Stimulated activated CD4-positive, alpha-beta T cell treated with anti-CD3 and anti-CD28 coated beads, TNF-alpha, amount 100 ng/mL, for 4 hours (primary cell): ENCODE data around the gene NMRK2.
"Not testable (repeated sequence)": the region's sequence is repeated elsewhere in the genome, so short reads cannot be mapped to it uniquely, and the experiment has no call there.

Experiments
- DNase-seq, 3 experiments: peaks; one replicate each; pipeline ENCODE4 v3.0.0-alpha.2; 2020; ENCODE audit warnings: low read depth in 3 of 3

NMRK2 gene

DNA sequence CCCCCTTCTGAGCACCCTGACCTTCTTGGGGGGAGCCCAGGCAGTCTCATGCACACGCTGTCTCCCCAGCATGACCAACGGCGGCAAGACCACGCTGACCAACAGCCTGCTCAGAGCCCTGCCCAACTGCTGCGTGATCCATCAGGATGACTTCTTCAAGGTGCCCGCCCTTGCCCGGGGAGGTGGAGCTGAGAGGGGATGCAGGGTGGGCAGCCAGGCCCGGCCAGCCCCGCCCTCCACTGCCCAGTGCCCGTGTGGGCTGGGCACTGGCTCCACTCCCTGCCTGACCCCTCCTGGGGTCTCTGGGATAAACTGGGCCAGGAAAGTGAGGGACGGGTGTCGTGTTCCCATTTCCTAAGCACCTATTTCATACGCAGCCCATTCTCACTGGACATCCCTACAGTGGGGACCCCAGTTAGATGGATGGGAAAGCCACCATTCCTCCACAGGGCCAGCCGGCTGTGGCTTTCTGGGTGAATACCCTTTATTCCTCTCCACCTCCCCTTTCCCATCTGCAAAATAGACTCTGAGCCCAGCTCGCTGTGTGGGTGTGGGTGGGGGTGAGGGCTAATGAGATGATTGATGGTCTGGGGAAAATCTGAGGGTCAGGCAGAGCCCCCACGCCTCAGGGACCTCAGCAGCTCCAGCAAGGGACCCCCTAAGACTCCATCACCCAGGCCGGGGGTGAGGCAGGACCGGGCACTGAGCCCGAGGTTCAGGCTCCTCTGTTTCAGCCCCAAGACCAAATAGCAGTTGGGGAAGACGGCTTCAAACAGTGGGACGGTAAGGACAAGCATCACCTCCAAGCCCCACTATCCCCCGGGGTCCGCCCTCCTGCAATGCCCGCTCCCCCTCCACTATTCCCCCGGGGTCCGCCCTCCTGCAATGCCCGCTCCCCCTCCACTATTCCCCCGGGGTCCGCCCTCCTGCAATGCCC lies 3.9 kb downstream of the NMRK2 start:
- no peak for DNase-seq

DNA sequence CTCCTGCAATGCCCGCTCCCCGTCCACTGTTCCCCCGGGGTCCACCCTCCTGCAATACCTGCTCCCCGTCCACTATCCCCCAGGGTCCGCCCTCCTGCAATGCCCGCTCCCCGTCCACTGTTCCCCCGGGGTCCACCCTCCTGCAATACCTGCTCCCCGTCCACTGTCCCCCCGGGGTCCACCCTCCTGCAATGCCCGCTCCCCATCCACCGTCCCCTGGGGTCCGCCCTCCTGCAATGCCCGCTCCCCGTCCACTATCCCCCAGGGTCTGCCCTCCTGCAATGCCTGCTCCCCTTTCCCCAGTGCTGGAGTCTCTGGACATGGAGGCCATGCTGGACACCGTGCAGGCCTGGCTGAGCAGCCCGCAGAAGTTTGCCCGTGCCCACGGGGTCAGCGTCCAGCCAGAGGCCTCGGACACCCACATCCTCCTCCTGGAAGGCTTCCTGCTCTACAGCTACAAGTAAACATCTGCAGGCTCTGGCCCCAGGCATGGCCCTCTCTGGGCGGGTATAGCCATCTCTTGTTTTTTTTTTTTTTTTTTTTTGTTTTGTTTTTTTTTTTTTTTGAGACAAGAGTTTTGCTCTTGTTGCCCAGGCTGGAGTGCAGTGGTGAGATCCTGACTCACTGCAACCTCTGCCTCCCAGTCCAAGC lies 5.6 kb downstream of the NMRK2 start:
- DNase-seq: not testable (repeated sequence)

DNA sequence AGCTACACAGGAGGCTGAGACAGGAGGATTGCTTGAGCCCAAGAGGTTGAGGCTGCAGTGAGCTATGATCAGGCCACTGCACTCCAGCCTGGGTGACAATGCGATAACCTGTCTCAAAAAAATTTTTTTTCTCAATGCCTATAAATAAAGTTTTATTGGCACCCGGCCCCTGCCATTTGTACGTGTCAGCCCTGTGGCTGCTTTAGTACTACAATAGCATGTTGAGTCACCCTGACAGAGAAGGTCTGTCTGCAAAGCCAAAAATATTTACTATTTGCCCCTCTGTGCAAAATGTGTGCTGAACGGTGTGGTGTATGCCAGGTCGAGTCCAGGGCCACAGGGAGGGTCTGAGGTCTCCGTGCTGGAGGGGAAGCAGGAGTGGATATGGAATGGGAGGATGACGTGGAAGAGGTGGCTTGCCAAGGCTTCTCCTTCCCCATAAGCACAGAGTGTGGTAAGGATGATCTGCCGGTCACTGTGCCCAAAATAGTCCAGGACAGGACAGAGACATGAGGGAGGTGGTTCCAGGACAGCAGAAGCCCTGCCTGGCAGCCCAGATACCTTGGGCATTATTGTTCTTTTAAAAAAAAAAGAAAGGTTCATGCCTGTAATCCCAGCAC lies 10.0 kb downstream of the NMRK2 start:
- no peak for DNase-seq

DNA sequence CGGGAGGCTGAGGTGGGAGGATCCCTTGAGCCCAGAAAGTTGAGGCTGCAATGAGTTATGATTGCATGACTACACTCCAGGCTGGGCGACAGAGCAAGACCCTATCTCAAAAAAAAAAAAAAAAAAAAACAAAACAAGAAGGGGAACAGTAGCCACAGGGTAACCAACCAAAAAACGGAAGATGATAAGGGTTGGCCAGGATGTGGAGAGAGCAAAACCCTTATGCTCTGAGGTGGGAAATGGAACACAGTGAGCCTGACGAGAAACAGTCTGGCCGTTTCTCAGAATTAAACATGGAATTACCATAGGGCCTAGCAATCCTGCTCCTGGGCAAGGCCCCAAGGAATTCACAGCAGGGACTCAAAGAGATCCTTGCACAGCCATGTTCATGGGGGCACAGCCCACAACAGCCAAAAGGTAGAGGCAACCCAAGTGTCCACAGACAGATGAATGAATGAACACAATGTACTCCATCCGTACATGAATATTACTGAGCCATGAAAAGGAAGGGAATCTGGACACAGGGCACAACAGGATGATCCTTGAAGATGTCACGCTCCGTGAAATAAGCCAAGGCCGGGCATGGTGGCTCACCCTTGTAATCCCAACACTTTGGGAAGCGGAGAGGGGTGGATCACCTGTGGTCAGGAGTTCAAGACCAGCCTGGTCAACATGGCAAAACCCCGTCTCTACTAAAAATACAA lies 11.3 kb downstream of the NMRK2 start:
- no peak for DNase-seq

DNA sequence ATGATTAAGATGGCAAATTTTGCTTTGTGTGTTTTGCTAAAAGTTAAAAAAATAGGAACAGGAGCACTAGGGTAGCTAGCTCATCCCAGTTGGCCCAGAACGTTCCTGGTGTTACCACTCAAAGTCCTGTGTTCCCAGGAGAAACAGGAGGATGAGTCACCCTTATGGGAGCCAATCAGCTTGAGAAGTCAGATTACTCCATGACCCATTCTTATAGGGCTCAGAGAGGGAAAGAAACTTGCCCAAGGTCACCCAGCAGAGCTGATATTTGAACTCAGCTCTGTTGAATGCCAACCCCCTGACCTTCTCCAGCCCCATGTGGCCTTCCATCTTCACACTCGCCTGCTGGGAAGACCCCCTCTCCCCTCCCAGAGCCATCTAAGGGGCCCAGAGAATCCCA lies 13.0 kb downstream of the NMRK2 start:
- DNase-seq: no peak

DNA sequence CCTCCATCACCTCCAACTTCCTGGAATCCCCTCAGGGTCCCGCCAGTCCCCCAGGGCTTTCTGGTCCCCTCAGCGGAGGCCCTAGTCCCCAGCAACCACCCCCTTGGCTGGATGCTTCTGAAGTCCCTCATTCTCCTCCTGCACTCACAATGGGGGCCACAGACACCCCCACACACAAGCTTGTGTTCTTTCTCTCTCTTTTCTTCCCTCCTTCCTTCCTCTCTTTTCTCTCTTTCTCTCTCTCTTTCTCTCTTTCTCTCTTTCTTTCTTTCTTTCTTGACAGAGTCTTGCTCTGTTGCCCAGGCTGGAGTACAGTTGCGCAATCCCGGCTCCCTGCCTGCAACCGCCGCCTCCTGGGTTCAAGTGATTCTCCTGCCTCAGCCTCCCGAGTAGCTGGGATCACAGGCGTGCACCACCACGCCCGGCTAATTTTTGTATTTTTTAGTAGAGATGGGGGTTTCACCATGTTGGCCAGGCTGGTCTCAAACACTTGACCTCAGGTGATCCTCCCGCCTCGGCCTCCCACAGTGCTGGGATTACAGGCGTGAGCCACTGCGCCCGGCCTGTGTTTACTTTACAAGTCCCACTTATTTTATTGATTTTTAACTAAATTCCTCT lies 14.6 kb downstream of the NMRK2 start:
- DNase-seq: not testable (repeated sequence)

DNA sequence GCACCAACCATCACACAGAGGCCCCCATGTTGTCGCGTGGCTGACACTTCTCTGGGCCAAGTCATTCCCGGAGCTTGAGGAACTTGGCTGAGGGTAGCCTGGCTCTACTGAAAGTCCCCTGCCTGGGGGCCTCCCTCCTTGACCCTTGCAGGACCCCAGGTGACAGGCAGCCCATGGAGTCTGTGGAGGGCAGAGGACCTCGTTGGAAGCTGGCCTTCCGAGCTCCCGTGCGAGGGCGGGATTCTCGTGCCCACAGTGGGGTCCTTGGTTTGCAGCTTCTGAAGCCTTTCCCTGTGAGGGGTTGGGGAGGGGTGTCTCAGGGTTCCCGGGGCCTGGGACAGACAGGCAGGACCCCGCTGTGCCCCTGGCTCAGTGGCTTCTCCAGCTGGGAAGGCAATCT lies 16.4 kb downstream of the NMRK2 start:
- DNase-seq: no peak

DNA sequence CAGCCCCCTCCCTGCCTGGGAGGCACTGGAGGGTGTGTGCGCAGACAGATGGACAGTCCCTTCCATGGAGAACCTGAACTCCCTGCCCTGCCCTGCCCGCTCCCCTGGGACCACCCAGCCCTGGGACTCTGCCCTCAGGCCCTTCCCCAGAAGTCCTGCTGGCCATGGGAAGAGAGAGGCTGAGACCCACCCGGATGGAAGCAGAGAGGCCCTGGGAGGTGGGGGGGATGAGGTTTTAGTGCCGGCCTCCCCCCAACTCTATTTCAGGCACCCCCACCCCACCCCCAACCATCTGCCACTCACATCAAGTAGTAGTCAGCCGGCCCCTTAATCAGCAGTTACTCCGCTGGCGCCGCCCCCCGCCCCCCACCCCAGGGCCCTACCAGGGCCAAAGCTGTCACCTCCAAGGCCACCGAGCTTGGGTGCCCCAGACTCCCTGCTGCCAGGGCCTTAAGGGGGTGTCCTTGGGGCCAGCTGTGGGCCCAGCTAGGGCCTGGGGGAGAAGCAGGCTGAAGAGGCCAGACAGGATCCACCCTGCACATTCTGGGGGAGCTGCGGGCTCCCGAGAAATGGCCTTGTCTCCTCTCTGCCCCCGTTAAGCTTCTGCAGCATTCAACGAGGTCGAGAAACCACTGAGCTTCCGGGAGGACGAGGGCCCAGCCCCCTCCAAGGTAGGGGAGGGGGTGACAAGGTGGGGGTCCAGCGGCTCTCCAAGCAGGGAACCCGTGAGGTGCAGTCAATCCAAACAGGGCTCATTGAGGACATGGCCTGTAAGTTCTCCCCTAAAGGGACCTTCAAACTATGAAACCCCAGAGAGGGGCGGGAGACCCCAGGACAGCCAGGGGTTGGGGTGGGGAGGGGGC lies 17.4 kb downstream of the NMRK2 start:
- no peak for DNase-seq

DNA sequence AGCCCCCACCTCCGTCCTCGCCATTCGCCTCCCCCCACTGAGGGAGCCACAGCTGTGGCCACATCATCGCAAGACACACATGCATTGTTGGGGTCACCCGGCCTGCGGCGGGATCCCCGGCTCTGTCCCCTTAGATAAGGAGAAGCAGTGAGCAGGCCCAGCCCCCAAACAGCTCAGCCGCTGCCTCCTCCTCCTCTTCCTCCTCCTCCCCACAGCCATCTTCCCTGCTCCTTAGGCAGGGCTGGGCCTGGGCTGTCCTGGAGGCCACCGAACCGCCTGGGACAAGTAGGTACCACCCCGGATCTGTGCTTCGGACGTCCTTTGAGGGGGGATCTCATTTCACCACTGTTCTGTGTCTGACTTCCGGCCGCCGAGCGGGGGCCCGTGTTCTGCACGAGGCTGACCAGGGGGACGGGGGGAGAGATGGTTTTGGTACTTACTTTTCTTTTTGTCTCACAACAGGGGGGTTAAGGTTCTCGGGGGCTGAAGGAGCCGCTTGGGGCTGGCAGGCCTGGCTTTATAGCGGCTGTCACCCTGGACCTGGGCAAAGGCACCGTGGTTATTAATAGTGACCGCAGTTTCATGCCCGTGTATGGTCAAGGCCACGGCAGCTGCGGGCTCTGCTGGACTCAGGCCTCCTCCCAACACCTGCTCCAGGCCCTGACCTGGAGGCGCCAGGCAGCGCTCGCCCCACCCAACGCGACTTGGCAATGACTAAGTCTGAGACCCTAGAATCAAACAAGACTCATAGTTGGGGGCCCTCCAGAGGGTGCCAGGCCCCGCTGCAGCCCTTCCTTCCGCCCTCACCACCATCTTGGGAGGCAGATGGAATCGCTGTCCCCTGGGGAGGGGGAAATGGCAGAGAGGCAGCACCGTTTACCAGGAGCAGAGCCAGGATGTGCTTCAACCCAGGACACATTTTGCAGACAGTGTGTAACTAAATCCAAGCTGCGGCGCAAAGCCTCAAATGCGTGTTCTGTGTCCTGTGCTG lies 18.3 kb downstream of the NMRK2 start:
- no peak for DNase-seq

DNA sequence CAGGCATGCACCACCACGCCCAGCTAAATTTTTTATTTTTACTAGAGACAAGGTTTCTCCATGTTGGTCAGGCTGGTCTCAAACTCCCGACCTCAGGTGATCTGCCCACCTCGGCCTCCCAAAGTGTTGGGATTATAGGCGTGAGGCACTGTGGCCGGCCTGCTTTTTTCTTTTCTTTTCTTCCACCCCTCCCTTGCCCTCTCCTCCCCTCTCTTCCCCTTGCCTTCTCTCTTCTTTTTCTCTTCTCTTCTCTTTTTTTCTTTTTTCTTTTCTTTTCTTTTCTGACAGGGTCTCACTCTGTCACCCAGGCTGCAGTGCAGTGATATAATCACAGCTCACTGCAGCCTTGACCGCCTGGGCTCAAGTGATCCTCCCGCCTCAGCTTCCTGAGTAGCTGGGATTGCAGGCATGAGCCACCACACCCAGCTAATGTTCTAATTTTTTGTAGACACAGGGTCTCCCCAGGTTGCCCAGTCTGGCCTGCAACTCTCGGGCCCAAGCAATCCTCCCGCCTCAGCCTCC lies 19.9 kb downstream of the NMRK2 start:
- DNase-seq: not testable (repeated sequence)

DNA sequence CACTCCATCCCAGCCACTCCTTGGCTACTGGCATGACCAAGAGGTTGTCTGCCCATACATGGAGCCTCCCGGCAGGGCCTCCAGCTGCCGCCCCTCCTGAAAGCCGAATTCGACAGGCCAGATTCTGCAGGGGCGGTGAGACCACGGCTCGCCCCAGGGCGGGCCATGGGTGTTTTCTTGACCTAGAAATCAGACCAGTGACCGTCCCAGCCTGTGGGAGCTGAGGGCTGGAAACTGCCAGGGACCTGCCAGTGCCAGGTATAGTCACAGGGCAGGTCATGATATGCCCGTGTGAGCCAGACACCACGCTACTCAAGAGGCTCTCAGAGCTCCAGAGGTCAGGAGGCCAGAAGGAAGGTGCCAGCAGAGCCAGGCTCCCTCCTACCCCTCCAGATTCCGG lies 21.2 kb downstream of the NMRK2 start:
- DNase-seq: no peak

DNA sequence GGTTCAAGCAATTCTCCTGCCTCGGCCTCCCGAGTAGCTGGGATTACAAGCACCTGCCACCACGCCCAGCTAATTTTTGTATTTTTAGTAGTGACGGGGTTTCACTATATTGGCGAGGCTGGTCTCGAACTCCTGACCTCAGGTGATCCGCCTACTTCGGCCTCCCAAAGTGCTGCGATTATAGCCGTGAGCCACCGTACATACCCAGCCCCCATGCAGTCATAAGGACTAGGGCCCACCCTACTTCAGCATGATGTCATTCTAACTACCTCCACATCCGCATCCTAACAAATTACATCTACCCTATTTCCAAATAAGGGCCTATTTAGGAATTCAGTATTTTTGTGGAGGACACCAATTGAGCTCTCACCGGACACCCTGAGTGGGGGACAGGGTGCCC lies 22.4 kb downstream of the NMRK2 start:
- DNase-seq: not testable (repeated sequence)

DNA sequence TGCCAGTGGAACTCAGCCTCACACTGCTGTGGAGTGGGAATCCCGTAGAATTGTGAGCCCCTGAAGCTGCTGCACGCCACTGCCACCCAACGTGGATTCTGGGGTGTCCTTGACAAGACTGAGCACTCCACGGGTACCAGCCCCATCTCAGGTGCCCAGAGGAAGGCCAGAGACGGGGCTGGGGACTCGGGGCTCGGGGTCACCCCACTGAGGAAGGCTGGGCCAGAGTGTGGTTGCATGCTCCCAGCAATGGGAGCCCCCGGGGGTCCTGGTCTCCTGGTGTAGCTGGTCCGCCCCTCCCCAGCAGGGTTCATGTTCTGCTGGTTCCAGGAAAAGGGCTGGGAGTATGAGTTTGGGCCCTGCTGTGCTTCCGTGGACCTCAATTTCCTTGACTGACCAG lies 22.8 kb downstream of the NMRK2 start:
- DNase-seq: no peak

DNA sequence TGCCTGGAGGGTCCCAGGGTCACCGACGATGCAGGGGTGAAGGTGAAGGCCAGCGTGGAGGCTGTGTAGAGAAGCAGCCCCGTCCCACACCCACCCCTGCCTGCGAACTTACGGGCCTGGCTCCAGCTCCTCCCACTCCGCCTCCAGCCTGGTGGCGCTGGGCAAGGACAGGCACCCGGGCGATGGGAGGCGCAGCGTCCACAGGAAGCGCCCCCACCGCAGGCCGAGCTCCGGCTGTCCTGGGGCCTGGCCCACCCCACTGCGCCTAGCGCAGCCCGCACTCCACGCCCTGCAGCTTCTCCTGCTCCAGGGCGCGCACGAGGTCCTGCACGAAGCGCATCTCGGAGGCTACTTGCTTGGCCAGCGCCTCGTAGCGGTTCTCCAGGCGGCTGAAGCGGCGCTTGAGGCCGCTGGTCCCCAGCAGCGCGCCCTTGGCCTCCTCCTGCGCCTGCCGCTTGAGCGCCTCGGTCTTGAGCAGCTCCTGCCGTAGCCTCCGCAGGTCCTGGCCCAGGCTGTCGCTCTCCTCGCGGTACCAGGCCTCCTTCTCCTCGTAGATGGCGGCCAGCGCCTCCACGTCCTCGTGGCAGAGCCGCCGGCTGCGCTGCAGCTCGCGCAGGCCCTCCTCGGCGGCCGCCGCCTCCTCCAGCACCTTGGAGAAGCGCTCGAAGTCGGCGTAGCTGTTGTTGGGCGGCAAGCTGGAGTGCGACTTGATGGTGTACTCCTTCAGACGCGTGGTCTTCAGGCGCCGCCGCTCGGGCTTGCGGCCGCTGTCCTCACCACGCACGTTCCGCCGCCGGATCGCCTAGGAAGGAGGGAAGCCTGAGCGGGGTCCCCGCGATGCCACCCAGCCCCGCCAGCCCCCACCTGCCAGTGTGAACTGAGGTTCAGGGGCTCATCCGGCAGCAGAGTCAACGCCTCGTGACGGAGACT lies 26.2 kb downstream of the NMRK2 start:
- DNase-seq: no peak

DNA sequence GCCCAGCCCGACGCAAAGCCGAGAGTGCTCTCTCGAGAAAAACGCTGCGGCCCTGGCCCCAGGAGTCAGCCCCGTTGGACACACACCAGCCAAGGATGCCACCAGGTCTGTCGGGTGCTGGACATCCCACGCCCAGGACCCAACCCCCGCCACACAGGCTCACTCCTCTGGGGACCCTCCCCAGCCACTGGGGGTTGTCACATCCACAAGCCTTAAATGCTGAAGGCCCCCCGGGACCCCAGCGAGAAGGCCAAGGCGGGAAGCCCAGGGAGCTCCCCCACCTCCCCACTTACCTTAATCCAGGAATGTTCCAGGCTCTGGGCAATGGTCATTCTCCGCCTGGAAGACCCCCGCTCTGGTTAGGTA lies 26.9 kb downstream of the NMRK2 start:
- DNase-seq: no peak

DNA sequence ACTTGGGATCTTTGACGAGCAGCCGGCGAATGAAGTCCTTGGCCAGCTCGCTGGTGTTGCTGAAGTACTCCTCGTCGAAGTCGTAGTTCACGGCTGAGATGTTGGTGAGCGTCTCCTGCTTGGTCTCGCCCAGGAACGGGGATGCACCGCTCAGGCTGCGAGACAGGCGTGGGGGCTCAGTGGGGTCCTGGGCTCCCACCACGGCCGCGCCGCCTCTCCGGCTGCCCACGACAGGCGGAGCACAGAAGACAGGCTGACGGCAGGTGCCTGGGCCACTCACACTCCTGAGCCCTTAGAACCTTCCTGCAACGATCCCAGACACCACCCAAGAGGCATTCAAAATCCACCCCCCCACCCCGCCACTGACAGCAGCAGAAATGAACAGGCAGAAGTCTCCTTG lies 28.1 kb downstream of the NMRK2 start:
- no peak for DNase-seq

DNA sequence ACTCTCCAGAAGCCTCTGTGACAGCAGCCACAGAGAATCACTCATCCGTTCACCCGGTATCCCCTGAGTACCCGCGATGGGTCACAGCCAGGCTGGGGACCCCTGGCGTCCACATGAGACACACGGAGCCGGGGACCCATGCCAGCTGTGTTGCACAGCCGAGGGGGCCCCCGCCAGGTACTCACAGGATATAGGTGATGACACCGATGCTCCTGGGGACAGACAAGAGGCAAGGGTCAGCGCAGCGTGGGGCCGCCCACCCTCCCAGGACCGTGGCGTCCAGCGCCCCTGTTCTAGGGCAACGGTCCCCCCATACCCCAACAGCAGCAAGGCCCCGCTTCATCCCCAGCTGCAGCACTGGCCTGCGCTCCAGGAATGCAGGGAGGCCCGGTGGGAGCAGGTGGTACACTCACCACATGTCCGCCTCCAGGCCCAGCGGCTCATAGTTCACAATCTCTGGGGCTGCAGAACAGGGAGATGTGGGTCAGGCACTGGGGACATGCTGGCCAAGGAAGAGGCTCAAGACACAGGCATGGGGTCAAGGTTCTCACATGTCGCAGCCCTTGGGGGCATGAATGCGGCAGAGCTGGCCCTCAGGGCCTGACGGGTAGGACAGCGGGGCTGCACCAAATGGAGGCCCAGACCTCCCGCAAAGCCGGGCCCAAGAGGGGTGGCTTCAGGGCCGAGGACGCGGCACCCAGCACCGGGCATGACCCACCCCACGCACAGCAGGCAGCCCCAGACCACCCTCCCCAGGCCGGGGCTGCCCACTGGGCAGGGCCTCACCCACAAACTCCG lies 30.8 kb downstream of the NMRK2 start:
- DNase-seq: no peak
